NK-92 (cell line): ENCODE measurements around the gene CIAO2B.
"Not testable (repeated sequence)": the region's sequence is repeated elsewhere in the genome, so short reads cannot be mapped to it uniquely, and the experiment has no call there.

ENCODE experiments used
- DNase-seq: peaks from one replicate; lab custom pipeline; 2025; ENCODE audit not compliant: unreplicated experiment; lab: John Stamatoyannopoulos, UW

CIAO2B gene

DNA sequence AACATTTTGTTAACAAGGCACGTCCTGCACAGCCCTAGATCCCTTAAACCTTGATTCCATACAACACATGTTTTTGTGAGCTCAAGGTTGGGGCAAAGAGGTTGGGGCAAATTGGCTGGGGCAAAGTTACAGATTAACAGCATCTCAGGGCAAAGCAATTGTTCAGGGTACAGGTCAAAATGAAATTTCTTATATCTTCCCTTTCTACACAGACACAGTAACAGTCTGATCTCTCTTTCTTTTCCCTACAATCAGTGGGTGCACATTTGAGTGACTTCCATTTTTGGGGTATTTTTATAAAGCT lies 21.9 kb upstream of the CIAO2B start:
- not testable (repeated sequence) for DNase-seq

DNA sequence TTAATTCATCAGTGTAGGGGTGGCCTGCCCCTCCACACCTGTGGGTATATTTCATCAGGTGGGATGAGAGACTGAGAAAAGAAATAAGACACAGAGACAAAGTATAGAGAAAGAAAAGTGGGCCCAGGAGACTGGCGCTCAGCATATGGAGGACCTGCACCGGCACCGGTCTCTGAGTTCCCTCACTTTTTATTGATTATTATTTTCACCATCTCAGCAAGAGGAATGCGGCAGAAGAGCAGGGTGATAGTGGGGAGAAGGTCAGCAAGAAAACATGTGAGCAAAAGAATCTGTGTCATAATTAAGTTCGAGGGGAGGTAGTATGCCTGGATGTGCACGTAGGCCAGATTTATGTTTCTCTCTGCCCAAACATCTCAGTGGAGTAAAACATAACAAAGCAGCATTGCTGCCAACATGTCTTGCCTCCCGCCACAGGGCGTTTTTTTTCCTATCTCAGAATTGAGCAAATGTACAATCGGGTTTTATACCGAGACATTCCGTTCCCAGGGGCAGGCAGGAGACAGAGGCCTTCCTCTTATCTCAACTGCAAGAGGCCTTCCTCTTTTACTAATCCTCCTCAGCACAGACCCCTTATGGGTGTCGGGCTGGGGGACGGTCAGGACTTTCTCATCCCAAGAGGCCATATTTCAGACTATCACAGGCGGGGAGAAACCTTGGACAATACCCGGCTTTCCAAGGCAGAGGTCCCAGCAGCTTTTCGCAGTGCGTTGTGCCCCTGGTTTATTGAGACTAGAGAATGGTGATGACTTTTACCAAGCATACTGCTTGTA lies 21.4 kb upstream of the CIAO2B start:
- DNase-seq = not testable (repeated sequence)

DNA sequence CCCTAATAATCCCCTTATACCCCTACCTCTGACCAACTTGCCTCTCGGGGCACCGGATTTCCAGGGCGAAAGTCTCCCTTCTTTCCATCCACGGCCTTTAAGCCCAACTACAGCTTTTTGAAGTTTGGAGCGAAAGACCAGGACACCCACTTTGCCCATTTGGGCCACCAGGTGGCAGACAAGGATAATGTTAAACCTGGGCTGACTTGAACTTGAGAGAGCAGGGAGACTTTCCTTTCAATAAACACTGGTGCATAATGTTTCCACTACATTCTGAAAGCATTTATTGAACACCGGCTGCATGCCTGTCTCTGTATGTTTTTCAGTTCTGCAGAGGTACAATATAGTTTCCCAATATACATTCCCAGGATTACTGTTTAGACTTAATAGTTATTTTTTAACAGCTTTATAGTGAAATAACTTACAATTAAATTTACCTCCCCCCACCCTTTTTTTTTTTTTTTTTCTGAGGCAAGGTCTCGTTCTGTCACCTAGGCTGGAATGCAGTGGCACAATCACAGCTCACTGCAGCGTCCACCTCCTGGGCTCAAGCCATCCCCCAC lies 20.0 kb upstream of the CIAO2B start:
- DNase-seq = no peak

DNA sequence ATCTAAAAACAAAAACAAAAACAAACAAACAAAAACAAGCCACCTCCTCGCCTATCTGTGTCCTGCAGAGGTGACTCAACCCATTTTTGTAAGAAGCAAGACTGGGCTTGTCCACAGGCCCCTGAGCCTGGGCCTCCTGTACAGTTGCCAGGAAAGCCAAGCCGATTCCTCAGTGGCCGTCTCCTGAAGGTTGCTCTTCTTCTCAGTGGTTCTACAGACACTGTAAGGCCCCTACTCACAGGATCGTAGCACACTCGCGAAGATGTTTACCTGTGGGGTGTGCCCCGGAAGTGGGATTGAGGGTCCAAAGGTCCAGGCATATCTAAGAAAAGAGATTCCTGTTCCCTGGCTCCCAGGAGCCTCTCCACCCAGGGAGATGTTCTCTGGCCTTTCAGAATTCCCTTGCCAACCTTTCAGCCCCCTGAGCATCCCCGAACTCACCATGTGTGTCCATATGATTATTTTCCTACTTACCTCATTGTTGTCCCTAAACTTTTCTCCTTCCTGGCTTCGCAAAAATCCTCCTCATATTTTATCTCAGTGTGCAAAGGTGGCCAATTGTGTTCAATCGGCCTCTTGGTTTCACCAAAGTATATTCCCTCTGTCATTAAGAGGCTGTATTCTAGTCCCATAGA lies 19.4 kb upstream of the CIAO2B start:
- no peak for DNase-seq

DNA sequence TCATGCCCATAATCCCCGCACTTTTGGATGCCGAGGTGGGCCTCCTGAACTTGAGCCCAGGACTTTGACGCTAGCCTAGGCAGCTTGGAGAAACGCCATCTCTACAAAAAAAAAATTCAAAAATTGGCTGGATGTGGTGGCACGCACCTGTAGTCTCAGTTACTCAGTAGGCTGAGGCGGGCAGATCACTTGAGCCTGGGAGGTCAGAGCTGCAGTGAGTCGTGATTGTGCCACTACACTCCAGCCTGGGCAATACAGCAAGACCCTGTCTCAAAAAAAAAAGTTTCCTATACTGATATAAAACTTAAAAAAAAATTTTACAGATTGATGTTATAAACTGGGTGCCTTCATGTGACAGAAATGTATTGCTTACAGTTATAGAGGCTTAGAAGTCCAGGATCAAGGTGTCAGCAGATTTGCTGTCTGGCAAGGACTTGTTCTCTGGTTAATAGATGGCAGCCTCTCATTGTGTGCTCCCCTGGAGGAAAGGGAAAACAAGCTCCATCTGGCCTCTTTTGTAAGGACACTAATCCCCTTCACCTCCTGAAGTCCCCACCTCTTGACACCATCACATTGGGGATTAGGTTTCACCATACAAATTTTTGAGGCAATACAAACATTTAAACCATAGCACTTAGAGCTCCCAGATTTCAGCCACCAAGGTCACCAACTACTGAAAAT lies 18.4 kb upstream of the CIAO2B start:
- DNase-seq = no peak

DNA sequence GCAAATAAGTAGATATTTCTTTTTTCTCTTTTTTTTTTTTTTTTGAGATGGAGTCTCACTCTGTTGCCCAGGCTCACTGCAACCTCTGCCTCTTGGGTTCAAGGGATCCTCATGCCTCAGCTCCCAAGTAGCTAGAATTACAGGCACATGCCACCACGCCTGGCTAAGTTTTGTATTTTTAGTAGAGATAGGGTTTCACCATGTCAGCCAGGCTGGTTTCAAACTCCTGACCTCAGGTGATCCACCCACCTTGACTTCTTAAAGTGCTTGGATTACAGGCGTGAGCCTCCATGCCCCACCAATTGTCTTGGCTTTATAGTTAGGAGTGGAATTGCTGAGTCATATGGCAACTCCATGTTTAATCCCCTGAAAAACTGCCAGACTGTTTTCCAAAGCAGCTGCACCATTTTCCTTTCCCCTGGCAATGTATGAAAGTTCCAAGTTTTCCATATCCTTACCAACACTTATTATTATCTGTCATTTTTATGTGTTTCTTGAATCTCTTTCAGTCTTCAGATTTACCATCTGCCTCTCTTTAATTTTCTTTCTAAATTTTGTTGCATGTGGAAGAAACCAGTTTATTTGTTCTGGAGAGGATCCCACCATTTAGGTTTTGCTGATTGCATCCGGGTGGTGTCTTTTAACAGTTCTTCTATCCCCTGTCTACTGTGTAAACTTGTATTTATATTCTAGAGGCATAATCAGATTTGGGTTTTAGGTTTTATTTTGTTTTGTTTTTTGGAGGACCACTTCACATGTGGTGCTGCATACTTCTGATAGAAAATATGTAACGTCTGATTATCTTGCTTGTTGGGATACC lies 17.0 kb upstream of the CIAO2B start:
- no peak for DNase-seq

DNA sequence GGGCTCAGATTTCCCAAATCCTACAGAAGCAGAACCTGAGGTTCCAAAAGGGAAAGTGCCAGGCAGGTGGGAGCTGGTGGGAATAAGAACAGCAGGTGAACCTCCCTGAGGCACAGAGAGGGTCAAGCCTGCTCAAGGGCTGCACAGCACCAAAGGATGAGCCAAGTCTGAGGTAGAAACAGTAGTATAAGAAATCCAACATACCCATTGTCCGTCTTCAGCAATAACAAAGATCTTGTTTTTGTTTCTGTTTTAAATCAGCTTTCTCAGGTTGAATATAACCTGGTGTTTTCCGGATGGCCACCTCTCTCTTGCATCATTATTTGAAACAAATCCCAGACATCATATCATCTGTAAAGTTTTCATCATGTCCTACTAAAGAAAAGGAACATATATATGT lies 16.2 kb upstream of the CIAO2B start:
- no peak for DNase-seq

DNA sequence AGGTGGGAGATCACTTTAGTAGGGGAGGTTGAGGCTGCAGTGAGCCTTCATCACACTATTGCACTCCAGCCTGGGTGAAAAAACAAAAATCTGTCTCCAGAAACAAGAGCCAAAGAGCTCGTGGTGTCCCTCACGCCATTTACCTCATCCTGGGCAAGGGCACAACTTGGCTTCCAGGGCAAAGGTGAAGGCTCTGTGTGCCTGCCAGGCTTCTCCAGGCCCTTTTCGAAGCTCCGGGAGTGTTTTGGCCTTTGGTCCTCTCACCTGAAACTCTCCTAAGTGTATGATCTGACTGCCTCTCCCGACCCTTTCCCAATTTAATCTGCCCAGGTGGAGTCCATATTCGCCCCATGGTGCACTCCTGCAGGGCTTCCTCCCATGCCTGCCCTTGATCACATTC lies 15.3 kb upstream of the CIAO2B start:
- DNase-seq = no peak

DNA sequence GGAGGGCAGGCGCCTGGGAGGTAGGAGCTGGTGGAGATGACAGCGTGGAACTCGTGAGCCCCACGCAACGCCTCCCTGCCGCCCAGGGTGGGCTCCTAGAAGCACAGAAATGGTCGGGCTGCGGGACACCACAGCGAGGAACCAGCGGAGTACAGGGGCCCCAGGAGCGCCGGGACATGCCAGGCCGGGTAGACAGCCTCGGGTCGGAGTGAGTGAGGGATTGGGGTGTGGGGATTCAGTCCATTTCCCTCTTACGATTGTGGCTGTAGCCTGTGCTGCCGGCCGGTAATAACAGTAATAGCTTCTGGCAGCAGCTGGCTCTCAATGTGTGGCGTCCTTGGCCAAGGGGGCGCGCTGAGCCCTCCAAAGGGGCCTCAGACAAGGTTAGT lies 14.6 kb upstream of the CIAO2B start:
- DNase-seq = no peak

DNA sequence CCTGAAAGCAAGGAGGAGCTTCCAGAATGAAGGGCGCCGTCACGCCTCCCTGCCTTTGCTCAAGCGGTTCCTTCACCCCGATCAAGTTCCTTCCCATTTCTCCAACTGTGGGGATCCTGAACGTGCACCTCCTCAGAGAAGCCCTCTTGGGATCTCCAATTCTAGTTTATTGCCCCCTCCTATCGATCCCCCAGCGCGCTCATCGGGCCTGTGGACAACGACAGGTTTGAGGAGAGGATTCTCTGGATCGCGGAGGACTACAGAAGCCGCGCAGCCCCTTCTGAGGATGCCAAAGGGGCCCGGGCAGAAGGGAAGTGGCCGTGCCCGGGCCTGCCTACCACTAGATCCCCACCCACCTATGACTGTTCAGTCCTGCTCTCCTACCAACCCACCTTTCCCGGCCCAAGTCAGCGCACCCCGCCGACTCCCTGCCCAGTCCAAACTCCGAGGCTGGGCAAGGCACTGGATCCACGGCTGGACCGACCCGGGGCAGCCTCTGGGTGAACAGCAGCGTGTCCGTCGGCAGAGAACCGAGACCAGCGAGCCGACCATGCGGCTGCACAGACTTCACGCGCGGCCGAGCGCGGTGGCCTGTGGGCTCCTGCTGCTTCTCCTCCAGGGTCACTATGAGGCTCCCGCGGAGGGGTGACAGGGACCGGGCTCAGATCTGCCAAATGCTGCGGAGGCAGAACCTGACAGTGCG lies 14.1 kb upstream of the CIAO2B start:
- DNase-seq = no peak

DNA sequence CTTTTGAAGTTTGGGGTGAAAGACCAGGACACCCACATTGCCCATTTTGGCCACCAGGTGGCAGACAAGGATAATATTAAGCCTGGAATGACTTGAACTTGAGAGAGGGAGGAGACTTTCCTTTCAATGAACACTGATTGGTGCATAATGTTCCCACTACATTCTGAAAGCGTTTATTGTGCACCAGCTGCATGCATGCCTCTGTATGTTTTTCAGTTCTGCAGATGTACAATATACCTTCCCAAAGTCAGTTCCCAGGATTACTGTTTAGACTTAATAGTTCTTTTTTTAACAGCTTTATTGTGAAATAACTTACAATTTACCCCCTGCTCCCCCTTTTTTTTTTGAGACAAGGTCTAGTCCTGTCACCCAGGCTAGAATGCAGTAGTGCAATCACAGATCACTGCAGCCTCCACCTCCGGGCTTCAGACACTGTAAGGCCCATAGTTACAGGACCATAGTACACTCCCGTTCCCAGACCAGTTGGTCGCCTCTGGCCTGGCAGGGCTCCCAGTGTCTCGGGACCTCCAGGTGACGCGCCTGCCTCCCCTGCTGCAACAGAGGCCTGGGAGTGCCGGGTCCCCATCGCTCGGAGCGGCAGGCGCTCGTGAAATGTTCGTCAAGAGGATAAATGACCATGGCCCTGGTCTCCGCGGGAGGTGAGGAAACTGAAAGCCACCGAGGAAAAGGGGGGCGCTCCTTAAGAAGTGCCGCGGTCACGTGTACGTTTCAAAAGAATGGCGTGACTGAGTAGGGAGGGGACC lies 13.3 kb upstream of the CIAO2B start:
- no peak for DNase-seq

DNA sequence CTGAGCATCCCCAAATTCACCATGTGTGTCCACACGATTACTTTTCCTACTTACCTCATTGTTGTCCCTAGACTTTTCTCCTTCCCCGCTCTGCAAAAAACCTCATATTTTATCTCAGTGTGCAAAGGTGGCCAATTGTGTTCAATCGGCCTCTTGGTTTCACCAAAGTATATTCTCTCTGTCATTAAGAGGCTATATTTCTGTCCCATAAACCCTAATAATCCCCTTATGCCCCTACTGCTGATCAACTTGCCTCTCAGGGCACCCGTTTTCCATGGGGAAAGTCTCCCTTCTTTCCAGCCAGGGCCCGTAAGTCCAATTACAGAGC lies 12.7 kb upstream of the CIAO2B start:
- no peak for DNase-seq

DNA sequence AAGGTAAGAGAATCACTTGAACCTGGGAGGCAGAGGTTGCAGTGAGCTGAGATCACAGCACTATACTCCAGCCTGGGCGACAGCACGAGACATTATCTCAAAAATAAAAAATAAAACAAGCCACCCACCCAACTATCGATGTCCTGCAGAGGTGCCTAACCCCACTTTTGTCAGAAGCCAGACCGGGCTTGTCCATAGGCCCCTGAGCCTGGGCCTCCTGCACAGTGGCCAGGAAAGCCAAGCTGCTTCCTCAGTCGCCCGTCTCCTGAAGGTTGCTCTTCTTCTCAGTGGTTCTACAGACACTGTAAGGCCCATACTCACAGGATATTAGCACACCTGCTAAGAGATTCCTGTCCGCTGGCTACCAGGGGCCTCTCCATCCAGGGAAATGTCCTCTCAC lies 12.3 kb upstream of the CIAO2B start:
- no peak for DNase-seq

DNA sequence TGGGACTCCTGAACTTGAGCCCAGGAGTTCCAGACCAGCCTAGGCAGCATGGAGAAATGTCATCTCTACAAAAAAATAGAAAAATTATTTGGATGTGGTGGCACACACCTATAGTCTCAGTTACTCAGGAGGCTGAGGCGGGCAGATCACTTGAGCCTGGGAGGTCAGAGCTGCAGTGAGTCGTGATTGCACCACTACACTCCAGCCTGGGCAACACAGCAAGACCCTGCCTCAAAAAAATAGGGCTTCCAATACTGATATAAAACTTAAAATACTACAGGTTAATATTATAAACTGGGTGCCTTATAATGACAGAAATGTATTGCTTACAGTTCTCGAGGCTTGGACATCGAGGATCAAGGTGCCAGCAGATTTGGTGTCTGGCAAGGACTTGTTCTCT lies 11.7 kb upstream of the CIAO2B start:
- no peak for DNase-seq

DNA sequence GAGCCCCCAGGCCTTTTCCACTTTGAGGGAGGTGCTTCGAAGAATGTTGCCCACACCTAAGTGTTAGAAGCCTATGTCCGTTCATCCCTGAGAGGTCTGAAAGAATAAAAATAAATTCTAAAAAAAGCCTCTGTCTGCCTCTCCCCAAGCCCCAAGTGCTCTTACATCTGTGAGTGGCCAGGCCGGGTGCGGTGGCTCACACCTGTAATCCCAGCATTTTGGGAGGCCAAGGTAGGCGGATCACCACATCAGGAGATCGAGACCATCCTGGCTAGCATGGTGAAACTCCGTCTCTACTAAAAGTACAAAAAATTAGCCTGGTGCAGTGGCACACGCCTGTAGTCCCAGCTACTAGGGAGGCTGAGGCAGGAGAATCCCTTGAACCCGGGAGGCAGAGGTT lies 10.8 kb upstream of the CIAO2B start:
- not testable (repeated sequence) for DNase-seq

DNA sequence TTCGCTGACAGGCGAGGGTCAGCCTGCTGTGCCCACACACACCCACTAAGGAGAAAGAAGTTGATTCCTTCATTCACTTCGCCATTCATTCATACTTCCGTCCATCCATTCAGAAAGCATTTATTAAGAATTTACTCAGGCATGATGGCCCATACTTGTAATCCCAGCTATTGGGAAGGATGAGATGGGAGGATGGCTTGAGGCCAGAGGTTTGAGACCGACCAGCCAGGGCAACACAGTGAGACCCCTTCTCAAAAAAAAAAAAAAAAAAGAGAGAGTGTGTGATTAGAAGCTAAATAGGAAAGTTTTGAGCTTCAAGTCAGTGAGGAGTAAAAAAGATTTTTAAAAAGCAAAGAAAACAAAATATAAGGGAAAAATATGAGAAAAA lies 9.8 kb upstream of the CIAO2B start:
- DNase-seq = no peak

DNA sequence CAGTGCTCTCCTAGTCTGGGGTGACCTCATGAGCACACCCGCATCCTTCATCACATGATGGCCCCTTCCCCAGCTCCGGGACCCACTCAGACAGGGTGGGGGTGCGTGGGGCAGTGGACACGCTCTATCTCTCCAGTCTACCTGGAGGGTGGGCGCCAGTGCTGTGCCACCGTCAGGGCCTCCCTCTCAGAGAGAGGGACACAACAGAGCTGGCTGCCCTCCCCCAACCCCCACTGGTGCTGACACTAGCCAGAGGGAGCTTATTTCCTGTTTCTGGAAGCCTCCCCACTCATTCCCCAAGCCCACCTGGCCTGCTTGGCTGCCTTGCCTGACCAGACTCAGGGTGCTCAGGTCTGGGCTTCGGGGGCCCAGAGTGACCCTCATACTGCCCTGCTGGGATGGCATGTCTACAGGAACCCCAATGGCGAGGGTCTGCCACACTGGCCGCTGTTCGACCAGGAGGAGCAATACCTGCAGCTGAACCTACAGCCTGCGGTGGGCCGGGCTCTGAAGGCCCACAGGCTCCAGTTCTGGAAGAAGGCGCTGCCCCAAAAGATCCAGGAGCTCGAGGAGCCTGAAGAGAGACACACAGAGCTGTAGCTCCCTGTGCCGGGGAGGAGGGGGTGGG lies 9.3 kb upstream of the CIAO2B start:
- no peak for DNase-seq

DNA sequence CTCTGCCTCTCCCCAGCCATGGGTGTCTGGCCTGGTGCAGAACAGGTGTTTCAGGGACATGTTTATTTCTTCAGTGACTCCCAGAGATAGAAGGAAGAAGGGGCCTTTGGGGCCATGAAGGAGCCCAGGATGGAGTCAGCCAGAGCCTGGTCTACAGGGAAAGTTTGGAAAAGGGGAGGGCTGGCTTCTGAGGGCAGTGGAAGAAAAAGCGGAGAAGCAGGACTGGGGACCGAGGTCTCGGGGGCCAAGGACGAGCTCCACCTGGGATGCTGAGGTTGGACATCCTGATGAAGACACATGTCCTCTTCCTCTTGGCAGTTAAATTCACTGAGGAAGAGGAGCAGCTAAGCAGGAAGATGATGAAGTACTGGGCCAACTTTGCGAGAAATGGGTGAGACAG lies 8.8 kb upstream of the CIAO2B start:
- DNase-seq = no peak

DNA sequence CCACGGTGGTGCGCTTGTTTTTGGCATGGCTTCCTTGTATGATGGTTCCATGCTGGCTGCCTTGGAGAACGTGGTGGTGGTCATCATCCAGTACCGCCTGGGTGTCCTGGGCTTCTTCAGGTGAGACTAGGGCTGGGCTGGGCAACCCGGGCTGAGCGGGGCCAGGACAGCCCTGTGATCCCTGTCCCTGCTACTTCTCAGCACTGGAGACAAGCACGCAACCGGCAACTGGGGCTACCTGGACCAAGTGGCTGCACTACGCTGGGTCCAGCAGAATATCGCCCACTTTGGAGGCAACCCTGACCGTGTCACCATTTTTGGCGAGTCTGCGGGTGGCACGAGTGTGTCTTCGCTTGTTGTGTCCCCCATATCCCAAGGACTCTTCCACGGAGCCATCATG lies 6.0 kb upstream of the CIAO2B start:
- no peak for DNase-seq

DNA sequence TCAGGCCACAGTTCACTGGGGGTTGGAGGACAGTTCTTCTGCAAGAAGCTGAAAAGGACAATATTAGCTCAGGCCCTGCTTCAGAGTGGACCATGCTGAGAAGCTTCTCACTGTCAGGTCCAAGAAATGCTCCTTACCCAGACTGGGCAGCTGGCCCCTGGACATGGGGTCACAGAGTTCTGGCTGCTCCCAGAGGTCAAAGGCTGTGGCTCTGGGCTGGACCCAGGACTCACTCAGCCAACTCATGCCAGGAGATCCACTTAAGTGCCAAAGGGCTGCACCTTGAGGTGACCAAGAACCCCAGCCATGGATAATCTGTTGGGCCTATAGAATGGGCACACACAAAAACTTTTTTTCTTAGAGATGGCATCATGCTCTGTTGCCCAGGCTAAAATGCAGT lies 5.2 kb upstream of the CIAO2B start:
- DNase-seq = no peak
